ENCODE measurements around the gene CD164L2. TPM values are rescaled to one million over a fixed set of nuclear protein-coding genes. Genes with fewer than 3 reads are reported as not detected.
A peak's percentile ranks its signal among the peaks of the same experiment; 100 is the strongest.

CD164L2 gene
- total RNA-seq, 1 experiment from 2014 or later: 0.63 TPM

GRCh38 chr1:27397110-27397509, 14.0 kb upstream of the CD164L2 start:
- H3K9me3 ChIP-seq (ENCODE audit: insufficient read depth, low read depth): no peaks in the 10 kb centered on the region
- TF ChIP-seq EZH2 (IDR thresholded peaks at IDR 0.05; ENCODE audit: low read depth) (no peak), CTCF (conservative IDR thresholded peaks at IDR 0.05) (no peak)
- H3K36me3 ChIP-seq (ENCODE audit: low read depth): no peaks in the 10 kb centered on the region
- H3K9me2 ChIP-seq (ENCODE audit: insufficient read depth): no peaks in the 10 kb centered on the region
- peaks cover 4% of the 10 kb centered on the region; the same call in 1 of the 2 replicates for H3F3A ChIP-seq (ENCODE audit: insufficient read depth, low read depth)
- POLR2A ChIA-PET (ENCODE audit: unreplicated experiment): interaction anchor here (0.7 kb wide), 1 partner anchor 101 kb away, joined by 5 read pairs; no protein-coding TSS in a partner anchor
- no peaks in the 10 kb centered on the region for H3K79me2 ChIP-seq (ENCODE audit: low read depth)
- H2AFZ ChIP-seq: no peak overlapping the region
- CTCF ChIA-PET: interaction anchor here (0.5 to 1.9 kb wide), 4 partner anchors 19 to 357 kb away, joined by 3 to 13 read pairs (median 6); no protein-coding TSS in a partner anchor
- H3K4me2 ChIP-seq: no peak overlapping the region
- no peaks in the 10 kb centered on the region for H3K27me3 ChIP-seq (ENCODE audit: insufficient read depth, low read depth)
- no peaks in the 10 kb centered on the region for H4K20me1 ChIP-seq (ENCODE audit: insufficient read depth)
- no peak for DNase-seq
- no TSS peak for BruUV-seq (replicated peaks)
- intact Hi-C loops (cut with micrococcal nuclease; ENCODE audit: unreplicated experiment): loop anchor here (5.0 kb wide), 3 partner anchors 160 to 355 kb away; no protein-coding TSS in a partner anchor
- no peak overlapping the region for H3K27ac ChIP-seq
- H3K4me1 ChIP-seq (replicated peaks; ENCODE audit: insufficient read depth): no peaks in the 10 kb centered on the region
- H3K4me3 ChIP-seq: no peak overlapping the region

- Histone ChIP-seq H3K27ac (no peak overlapping the region), H3K36me3 (ENCODE audit: low read depth) (no peaks in the 10 kb centered on the region), H2AFZ (no peak overlapping the region), H3K9me2 (ENCODE audit: insufficient read depth) (no peaks in the 10 kb centered on the region), H3K4me1 (replicated peaks; ENCODE audit: insufficient read depth) (no peaks in the 10 kb centered on the region), H3K4me3 (no peak overlapping the region), H3F3A (ENCODE audit: insufficient read depth, low read depth) (no peaks in the 10 kb centered on the region), H3K9me3 (ENCODE audit: insufficient read depth, low read depth) (no peaks in the 10 kb centered on the region), H3K4me2 (no peak overlapping the region), H3K79me2 (ENCODE audit: low read depth) (no peaks in the 10 kb centered on the region), H3K27me3 (ENCODE audit: insufficient read depth, low read depth) (no peaks in the 10 kb centered on the region), H4K20me1 (ENCODE audit: insufficient read depth) (no peaks in the 10 kb centered on the region)
- ChIA-PET CTCF (interaction anchor here (0.6 to 1.1 kb wide), 11 partner anchors 17 to 400 kb away, joined by 3 to 10 read pairs (median 4); no protein-coding TSS in a partner anchor), POLR2A (ENCODE audit: unreplicated experiment) (interaction anchor here (0.8 kb wide), 1 partner anchor 27 kb away, joined by 9 read pairs; no protein-coding TSS in a partner anchor)
- intact Hi-C loops (cut with micrococcal nuclease; ENCODE audit: unreplicated experiment): loop anchor here (1.0 to 5.0 kb wide), 5 partner anchors 94 to 353 kb away; no protein-coding TSS in a partner anchor
- DNase-seq: peak; percentile 38 to 83
- no TSS peak for BruUV-seq (replicated peaks)
- TF ChIP-seq CTCF (conservative IDR thresholded peaks at IDR 0.05) (peak; percentile 82), EZH2 (IDR thresholded peaks at IDR 0.05; ENCODE audit: low read depth) (no peak)
Observed at GRCh38 chr1:27395441-27396195, 12.5 kb upstream of the CD164L2 start.

- Histone ChIP-seq H3K4me2 (no peak overlapping the region), H3K79me2 (ENCODE audit: low read depth) (no peaks in the 10 kb centered on the region), H3K9me3 (ENCODE audit: insufficient read depth, low read depth) (no peaks in the 10 kb centered on the region), H4K20me1 (ENCODE audit: insufficient read depth) (no peaks in the 10 kb centered on the region), H3K4me1 (replicated peaks; ENCODE audit: insufficient read depth) (no peaks in the 10 kb centered on the region), H3K27ac (no peak overlapping the region), H3K27me3 (ENCODE audit: insufficient read depth, low read depth) (no peaks in the 10 kb centered on the region), H3K36me3 (ENCODE audit: low read depth) (no peaks in the 10 kb centered on the region), H3K9me2 (ENCODE audit: insufficient read depth) (no peaks in the 10 kb centered on the region), H3K4me3 (no peak overlapping the region), H3F3A (ENCODE audit: insufficient read depth, low read depth) (no peaks in the 10 kb centered on the region), H2AFZ (no peak overlapping the region)
- CTCF ChIA-PET: interaction anchor here (0.6 to 1.1 kb wide), 9 partner anchors 18 to 400 kb away, joined by 3 to 9 read pairs (median 3); no protein-coding TSS in a partner anchor
- TSS peak; percentile 42 for BruUV-seq (replicated peaks)
- POLR2A ChIA-PET (ENCODE audit: unreplicated experiment): interaction anchor here (0.8 kb wide), 1 partner anchor 26 kb away, joined by 9 read pairs; no protein-coding TSS in a partner anchor
- no peak for DNase-seq
- TF ChIP-seq EZH2 (IDR thresholded peaks at IDR 0.05; ENCODE audit: low read depth) (no peak), CTCF (conservative IDR thresholded peaks at IDR 0.05) (no peak)
- intact Hi-C loops (cut with micrococcal nuclease; ENCODE audit: unreplicated experiment): loop anchor here (1.0 to 5.0 kb wide), 5 partner anchors 94 to 353 kb away; no protein-coding TSS in a partner anchor
Observed at GRCh38 chr1:27394925-27395324, 11.8 kb upstream of the CD164L2 start.
